DMS53 treated with DMSO at 0.1 percent for 48 hours (cell line): ENCODE results near the gene ASH1L.
A peak's percentile ranks its signal among the peaks of the same experiment; 100 is the strongest.
"Not testable (repeated sequence)": the region's sequence is repeated elsewhere in the genome, so short reads cannot be mapped to it uniquely, and the experiment has no call there.

Source experiments
- DNase-seq: peaks from one replicate; lab custom pipeline; 2025; ENCODE audit not compliant: unreplicated experiment; lab: John Stamatoyannopoulos, UW

Gene ASH1L

GRCh38 chr1:155563377-155564022 lies 897 bp upstream of the ASH1L start:
- peak; percentile 54 for DNase-seq

DNA sequence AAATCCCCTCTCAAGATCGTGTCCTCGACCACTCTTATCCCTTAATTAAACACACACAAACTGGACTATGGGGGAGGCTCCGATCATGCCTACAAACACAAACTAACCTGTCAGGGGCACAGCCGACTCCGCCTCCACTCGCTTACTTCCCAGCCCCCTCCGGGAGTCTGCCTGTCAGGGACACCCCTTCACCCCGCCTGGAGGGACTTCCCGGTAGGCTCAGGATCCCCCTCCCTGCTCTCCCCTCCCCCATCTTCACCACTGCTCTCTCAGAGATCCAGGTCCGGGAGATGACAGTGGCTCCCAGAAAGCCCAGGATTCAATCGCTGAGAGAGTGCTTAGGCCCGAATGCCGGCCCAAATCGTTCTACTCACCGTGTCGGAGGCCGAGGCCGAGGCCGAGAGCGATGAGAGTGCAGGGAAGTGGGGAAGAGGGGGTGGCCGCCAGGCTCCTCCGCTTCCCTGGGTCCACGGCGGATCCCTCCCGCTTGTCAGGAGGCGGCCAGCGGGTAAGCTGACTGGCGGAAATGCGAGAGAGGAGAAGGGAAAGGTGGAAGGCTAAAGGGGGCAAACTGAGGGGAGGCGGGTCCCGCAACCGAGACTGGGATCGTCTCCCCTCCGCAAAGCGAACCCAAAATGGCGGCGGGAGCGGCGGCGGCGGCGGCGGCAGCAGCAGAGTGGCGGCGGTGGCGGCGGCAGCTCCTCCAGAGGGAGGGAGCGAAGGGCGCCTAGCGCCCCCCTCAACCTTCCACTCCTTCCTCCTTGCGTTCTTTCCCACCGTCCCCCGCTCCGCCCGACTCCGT lies 623 bp downstream of the ASH1L start:
- not testable (repeated sequence) for DNase-seq

GRCh38 chr1:155555915-155556314 lies 6.7 kb downstream of the ASH1L start:
- no peak for DNase-seq

GRCh38 chr1:155553349-155553748 lies 9.3 kb downstream of the ASH1L start:
- no peak for DNase-seq

- no peak for DNase-seq
Measured at GRCh38 chr1:155548706-155549105, 13.9 kb downstream of the ASH1L start.

DNA sequence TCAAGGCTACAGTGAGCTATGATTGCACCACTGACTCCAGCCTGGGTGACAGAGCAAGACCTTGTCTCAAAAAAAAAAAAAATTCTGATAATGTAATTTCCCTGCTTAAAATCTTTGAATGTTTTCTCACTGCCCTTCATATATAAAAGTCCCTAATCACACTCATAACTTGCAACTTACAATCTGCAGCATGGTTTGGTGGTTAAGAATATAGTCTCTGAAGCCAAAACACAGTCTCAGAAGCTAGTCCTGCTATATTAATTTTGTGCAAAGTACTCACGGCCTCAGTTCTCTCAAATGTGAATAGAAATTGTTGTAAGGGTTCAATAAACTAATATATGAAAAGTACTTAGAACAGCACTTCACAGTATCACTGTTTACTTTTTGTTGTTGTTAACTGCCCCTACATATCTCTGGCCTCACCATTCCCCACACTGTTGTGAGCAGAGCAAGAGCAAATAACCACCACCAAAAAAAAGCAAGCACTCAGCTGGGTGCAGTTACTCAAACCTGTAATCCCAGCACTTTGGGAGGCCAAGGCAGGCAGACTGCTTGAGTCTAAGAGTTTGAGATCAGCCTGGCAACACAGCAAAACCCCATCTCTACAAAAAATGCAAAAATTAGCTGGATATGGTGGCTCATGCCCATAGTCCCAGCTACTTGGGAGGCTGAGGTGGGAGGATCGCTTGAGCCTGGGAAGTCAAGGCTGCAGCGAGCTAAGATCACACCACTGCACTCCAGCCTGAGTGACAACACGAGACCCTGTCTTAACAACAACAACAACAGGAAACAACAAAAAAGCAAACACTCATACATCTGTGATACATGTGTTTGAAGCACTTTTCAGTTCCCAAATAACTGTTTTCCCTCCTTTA lies 22.4 kb downstream of the ASH1L start:
- no peak for DNase-seq

DNA sequence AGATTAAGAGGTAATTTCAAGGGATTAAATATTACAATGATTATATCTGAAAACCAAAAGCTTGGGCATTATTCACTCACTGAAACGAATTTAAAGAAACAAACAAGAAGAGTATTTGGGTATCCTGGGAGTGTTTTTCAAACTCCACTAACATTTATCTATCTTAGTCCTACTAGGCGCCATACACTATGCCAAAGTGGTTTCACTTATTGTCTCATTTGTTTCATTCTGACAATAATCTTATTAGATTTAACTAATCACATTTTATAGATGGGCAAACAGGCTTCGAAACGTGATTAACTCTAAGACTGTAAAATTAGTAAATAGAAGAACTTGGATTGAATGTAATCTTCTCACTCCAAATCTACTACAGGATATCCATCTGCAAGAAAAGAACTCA lies 25.4 kb downstream of the ASH1L start:
- DNase-seq = no peak

GRCh38 chr1:155531624-155532023 lies 31.0 kb downstream of the ASH1L start:
- no peak for DNase-seq

DNA sequence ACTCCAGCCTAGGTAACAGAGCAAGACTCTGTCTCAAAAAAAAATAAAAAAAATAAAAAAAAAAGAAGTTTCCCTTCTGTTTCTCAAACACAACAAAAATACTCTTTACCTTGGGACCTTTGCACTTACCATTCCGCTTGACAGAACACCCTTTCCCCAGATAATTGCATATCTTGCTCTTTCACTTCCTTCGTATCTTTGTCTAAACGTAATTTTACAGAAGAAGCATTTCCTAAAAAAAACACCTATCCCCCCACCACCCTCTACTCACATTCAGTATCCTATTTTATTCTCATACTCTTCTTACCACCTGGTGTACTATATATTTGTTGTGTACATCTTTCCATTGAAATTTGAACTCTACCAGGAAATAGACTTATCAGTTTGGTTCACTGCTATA lies 32.7 kb downstream of the ASH1L start:
- no peak for DNase-seq

- DNase-seq = no peak
Measured at GRCh38 chr1:155529109-155529508, 33.5 kb downstream of the ASH1L start.

GRCh38 chr1:155527677-155528076 lies 34.9 kb downstream of the ASH1L start:
- DNase-seq = no peak

GRCh38 chr1:155526356-155526755 lies 36.2 kb downstream of the ASH1L start:
- DNase-seq = no peak

GRCh38 chr1:155522069-155522468 lies 40.5 kb downstream of the ASH1L start:
- DNase-seq = no peak

DNA sequence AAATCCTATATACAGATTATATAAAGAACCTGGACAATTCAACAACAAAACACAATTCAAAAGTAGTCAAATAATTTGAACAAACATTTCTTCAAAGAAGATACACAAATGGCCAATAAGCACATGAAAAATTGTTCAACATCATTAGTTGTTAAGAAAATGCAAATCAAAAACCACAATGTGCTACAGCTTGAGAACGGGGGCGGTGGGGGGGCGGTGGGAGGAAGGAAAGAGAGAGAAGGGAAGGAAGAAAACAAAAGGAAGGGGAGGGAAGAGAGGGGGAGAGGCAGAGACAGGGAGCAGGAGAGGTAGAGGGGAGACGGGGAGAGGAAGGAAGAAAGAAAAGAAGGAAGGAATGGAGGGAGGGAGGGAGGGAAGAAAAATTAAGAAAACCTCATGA lies 44.1 kb downstream of the ASH1L start:
- DNase-seq = no peak

DNA sequence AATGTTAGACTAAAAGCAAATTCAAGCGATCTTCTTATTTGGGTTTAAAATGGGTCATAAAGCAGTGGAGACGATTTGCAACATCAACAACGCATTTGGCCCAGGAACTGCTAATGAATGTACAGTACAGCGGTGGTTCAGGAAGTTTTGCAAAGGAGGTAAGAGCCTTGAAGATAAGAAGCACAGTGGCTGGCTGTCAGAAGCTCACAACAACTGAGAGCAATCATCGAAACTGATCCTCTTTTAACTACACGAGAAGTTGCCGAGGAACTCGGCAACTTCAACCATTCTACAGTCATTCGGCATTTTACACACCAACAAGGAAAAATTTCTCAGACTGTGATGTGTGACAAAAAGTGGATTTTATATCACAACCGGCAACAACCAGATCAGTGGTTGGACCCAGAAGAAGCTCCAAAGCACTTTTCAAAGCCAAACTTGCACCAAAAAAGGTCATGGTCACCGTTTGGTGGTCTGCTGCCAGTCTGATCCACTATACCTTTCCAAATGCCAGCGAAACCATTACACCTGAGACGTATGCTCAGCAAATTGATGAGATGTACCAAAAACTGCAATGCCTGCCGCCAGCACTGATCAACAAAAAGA lies 47.9 kb downstream of the ASH1L start:
- DNase-seq = no peak

DNA sequence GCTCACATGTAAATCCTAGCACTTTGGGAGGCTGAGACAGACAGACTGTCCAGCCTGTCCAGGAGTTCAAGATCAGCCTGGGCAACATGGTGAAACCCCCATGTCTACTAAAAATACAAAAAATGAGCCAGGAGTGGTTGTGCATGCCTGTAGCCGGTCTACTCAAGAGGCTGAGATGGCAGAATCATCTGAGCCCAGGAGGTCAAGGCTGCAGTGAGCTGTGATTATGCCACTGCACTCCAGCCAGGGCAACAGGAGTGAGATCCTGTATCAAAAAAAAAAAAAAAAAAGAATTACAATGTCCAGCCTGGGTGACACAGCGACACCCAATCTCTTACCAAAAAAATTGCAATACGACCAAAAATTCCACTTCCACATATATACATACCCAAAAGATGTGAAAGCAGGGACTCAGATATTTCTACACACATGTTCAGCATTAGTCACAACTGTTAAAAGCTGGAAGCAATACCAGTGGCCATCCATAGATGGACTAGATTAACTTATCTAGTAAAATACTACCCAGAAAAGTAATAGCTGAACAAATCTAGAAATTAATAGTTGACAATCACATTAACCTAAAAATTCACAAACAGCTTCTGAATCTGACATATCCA lies 49.2 kb downstream of the ASH1L start:
- DNase-seq = no peak

- DNase-seq = not testable (repeated sequence)
Measured at GRCh38 chr1:155511385-155511784, 51.2 kb downstream of the ASH1L start.

DNA sequence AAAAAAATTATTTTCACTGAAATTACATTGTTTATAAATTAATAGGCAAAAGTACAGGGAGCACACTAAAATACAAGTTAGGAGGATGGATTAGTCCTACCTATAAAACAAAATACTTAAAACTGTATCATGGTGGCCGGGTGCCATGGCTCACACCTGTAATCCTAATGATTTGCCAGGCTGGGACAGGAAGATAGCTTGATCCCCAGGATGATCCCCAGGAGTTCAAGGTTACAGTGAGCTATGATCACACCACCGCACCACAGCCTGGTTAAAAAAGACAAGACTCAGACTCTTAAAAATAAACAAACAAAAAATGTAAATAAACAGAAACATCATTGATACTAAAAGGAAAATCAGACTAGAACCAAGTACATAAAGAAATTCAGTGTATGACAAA lies 53.5 kb downstream of the ASH1L start:
- no peak for DNase-seq

DNA sequence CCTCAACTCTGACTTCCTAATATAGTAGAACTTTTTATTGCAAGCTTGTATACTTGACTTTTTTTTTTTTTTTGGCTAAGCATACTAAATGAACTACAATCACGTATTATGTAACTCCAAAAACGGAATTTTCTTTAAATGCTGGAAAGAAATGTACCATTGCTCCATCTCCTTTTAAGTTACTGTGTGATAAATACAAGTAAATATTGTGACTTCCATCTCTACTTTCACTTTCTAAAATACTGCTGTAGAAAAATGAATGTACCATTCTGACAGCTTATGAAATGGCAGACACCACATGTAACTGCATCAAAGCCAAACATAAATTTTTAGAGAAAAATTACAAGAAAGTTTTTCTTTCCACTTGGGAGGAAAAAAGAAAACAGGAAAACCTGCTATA lies 54.7 kb downstream of the ASH1L start:
- DNase-seq = no peak

GRCh38 chr1:155505963-155506362 lies 56.6 kb downstream of the ASH1L start:
- DNase-seq = not testable (repeated sequence)

- peak; percentile 7 for DNase-seq
Measured at GRCh38 chr1:155504207-155504606, 58.4 kb downstream of the ASH1L start.
